WI38 (cell line): ENCODE data around the gene PDGFB.

ENCODE experiments used
- H3K4me3 ChIP-seq: 2 replicates; pipeline ENCODE4 v1.5.1; 2011; ENCODE audit warnings: low read depth, mild to moderate bottlenecking, control low read depth, low read length
- TF ChIP-seq, protein P1 (sequence below): IDR thresholded peaks from 2 replicates; pipeline ENCODE4 v1.5.1; 2012; ENCODE audit warnings: low read depth, mild to moderate bottlenecking, control low read depth, low read length

PDGFB gene

DNA sequence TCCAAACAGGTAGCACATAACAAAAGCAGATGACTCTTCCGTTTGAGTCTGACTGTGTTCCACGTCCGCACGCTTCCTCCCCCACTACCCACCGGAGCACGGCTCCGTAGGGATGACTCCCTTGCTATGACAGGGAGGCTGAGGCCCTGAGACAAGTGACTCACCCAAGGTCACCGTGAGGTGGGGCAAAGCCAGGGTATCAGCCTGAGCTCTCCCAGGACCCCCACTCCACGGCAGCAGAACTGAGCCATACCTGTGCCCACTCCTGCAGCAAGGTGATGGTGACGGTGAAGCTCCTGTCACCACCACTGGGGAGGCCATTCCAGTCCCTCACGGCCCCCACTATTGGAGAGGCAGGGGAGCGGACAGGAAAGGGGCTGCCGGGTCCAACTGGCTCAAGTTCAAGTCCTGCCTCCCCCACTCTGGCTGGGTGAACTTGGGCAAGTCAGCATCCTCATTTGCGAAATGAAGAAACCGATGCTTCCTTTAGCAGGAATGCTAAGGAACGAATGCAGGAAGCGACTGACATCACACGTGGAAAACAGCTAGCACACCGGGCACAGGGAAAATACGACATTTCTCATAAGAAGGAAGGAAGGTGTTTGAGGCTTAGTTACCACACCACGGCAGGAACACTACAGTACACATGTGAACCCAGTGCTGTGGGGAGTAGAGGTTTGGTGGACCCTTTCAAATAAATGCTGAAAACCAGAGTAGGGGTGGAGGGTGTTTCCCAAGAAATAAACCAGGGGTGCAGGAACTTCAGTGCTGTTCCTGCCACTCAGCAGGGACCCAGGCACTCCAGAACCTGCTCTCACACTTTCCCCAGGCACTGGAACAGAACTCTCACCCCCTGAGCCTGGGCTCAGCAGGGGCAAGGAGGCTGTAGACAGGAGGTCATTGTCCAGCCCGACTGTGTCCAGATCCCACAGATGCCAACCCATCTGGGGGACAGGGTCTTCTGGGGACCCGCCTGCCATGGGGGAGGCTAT lies 59.9 kb downstream of the PDGFB start:
- TF ChIP-seq, protein P1, sequence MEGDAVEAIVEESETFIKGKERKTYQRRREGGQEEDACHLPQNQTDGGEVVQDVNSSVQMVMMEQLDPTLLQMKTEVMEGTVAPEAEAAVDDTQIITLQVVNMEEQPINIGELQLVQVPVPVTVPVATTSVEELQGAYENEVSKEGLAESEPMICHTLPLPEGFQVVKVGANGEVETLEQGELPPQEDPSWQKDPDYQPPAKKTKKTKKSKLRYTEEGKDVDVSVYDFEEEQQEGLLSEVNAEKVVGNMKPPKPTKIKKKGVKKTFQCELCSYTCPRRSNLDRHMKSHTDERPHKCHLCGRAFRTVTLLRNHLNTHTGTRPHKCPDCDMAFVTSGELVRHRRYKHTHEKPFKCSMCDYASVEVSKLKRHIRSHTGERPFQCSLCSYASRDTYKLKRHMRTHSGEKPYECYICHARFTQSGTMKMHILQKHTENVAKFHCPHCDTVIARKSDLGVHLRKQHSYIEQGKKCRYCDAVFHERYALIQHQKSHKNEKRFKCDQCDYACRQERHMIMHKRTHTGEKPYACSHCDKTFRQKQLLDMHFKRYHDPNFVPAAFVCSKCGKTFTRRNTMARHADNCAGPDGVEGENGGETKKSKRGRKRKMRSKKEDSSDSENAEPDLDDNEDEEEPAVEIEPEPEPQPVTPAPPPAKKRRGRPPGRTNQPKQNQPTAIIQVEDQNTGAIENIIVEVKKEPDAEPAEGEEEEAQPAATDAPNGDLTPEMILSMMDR: no peak
- no peak overlapping the region for H3K4me3 ChIP-seq

GRCh38 chr22:39183991-39184585 lies 60.7 kb downstream of the PDGFB start:
- TF ChIP-seq, protein P1: no peak
- no peak overlapping the region for H3K4me3 ChIP-seq

- no peak overlapping the region for H3K4me3 ChIP-seq
- TF ChIP-seq, protein P1: no peak
Measured at GRCh38 chr22:39182478-39183030, 62.2 kb downstream of the PDGFB start.

DNA sequence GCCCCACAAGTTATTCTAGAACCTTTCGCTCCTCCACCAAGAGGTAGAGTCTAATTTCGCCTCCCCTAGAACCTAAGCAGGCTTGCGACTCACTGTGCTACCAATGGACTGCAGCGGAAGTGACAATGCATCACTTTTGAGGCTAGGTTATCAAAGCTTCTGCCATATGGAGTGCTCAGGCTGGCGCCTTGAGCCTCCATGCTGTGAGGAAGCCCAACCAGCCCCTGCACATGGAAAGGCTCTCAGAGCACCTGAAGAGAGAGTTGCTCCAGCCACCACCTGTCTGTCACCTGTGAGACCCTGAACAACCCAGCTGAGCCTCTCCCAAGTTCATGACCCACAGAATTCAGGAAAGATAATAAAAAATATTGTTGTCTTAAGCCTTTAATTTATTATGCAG lies 63.0 kb downstream of the PDGFB start:
- TF ChIP-seq, protein P1: no peak
- no peak overlapping the region for H3K4me3 ChIP-seq

GRCh38 chr22:39181356-39181755 lies 63.4 kb downstream of the PDGFB start:
- no peak overlapping the region for H3K4me3 ChIP-seq
- TF ChIP-seq, protein P1: no peak

DNA sequence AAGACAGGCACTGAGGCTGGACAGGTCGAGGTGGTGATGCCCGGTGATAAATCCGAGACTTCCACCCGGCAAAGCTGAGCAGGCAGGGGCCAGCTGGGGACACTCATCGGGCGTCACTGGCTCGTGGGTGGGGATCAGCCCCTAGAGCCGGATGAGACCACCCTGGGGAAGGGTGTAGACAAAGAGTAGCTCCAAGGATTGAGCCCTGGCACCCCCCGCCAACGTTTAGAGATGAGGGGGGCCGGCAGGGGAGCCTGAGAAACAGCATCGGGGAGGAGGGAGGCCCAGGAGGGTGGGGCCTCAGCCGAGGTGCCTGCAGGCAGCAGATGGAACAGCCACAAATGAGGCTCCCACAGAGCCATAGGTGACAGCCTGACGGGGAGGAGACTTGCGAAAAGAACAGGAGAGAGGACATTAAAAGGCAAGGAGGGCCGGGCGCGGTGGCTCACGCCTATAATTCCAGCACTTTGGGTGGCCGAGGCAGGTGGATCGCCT lies 64.9 kb downstream of the PDGFB start:
- H3K4me3 ChIP-seq: no peak overlapping the region
- TF ChIP-seq, protein P1: no peak

DNA sequence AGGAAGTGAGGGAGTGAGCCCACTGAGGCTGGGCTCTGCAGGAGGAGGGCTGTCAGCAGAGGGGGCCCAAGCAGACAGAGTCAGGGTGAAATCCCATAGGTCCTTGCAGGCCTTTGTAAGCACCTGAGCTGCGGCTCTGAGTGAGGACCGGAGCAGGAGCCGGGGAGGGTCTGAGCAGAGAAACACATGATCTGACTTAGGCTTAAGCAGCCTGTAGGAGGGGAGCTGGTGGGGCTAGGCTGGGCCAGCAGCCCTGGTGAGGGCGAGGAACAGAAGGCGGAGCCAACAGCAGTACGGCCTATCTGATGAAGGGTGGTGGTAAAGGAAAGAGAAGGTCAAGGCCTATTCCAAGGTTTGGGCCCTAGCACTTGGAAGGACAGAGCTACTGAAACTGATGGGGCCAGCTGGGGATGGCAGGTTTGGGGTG lies 65.4 kb downstream of the PDGFB start:
- TF ChIP-seq, protein P1: no peak
- no peak overlapping the region for H3K4me3 ChIP-seq
